RWPE1 (cell line): Measurements from ENCODE around the gene SLC27A4.

ENCODE experiments used
- CTCF ChIA-PET: fragments of 350-600 bp; sonication (Branson Sonifier 250); formaldehyde crosslinking; extraction: SDS; loops from one replicate; lab custom pipeline; 2021; lab: Yijun Ruan, JAX
- POLR2A ChIA-PET: fragments of 400-600 bp; formaldehyde crosslinking; extraction: SDS; loops from one replicate; lab custom pipeline; 2020; ENCODE audit warnings: antibody characterized with exemption; ENCODE audit not compliant: low non-redundant PET; lab: Yijun Ruan, JAX
- DNase-seq: peaks from one replicate; pipeline ENCODE4 v3.0.0; 2012; ENCODE audit warnings: low spot score
- H3K27ac ChIP-seq: fragments of 450-650 bp; 2 replicates; pipeline ENCODE4 v1.5.1; 2017
- TF ChIP-seq, protein P1 (sequence below): fragments of 450-650 bp; conservative IDR thresholded peaks from 2 replicates; pipeline ENCODE4 v1.5.1; 2017; ENCODE audit warnings: low read depth, mild to moderate bottlenecking

Gene SLC27A4

DNA sequence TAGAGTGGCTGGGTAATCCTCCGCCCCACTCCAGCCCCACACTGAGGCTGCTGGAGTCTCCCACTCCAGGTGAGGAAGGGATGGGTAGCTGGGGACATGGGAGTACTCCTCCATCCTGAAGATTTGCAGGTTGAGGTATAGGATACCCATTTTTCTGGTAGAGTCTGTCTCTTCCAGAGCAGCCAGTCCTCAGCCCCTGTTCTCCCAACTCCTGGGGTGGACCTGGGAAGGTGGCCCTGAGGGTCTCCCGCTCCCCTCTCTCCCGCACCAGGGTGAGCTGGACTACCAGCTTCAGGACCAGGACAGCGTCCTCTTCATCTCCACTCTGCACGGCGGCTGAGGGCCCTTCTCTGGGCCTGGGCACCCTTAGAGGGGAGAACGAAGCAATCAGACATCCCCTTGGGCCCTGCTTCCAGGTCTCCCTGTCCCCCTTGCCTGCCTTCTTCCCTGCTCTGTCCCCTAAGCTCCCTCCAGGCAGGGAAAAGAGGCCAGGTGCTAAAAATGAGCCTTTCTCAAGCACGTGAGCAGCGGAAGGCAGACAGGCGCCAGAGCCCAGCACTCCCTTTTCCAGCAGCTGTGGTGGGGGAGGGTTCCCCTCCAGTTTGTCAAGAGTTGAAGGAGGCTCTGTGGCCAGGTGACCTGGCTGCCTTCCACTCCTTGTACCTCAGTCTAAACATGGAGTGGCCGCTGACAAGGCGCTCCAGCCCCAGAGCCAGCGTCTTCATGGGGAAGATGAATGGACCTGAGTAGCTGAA lies 49.2 kb downstream of the SLC27A4 start:
- ChIA-PET POLR2A (interaction anchor here (1.1 kb wide), 1 partner anchor 25 kb away, joined by 3 read pairs; no protein-coding TSS in a partner anchor), CTCF (interaction anchor here (0.6 to 1.4 kb wide), 2 partner anchors 30 to 49 kb away, joined by 3 to 4 read pairs; no protein-coding TSS in a partner anchor)
- TF ChIP-seq, protein P1, sequence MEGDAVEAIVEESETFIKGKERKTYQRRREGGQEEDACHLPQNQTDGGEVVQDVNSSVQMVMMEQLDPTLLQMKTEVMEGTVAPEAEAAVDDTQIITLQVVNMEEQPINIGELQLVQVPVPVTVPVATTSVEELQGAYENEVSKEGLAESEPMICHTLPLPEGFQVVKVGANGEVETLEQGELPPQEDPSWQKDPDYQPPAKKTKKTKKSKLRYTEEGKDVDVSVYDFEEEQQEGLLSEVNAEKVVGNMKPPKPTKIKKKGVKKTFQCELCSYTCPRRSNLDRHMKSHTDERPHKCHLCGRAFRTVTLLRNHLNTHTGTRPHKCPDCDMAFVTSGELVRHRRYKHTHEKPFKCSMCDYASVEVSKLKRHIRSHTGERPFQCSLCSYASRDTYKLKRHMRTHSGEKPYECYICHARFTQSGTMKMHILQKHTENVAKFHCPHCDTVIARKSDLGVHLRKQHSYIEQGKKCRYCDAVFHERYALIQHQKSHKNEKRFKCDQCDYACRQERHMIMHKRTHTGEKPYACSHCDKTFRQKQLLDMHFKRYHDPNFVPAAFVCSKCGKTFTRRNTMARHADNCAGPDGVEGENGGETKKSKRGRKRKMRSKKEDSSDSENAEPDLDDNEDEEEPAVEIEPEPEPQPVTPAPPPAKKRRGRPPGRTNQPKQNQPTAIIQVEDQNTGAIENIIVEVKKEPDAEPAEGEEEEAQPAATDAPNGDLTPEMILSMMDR: no peak
- no peak for DNase-seq
- peak overlapping the region; percentile 3; the same call in 1 of the 2 replicates for H3K27ac ChIP-seq

GRCh38 chr9:128390150-128390812 lies 50.0 kb downstream of the SLC27A4 start:
- TF ChIP-seq, protein P1: no peak
- CTCF ChIA-PET: no interaction called here
- POLR2A ChIA-PET: no interaction called here
- peak overlapping the region; percentile 9 for H3K27ac ChIP-seq
- no peak for DNase-seq

DNA sequence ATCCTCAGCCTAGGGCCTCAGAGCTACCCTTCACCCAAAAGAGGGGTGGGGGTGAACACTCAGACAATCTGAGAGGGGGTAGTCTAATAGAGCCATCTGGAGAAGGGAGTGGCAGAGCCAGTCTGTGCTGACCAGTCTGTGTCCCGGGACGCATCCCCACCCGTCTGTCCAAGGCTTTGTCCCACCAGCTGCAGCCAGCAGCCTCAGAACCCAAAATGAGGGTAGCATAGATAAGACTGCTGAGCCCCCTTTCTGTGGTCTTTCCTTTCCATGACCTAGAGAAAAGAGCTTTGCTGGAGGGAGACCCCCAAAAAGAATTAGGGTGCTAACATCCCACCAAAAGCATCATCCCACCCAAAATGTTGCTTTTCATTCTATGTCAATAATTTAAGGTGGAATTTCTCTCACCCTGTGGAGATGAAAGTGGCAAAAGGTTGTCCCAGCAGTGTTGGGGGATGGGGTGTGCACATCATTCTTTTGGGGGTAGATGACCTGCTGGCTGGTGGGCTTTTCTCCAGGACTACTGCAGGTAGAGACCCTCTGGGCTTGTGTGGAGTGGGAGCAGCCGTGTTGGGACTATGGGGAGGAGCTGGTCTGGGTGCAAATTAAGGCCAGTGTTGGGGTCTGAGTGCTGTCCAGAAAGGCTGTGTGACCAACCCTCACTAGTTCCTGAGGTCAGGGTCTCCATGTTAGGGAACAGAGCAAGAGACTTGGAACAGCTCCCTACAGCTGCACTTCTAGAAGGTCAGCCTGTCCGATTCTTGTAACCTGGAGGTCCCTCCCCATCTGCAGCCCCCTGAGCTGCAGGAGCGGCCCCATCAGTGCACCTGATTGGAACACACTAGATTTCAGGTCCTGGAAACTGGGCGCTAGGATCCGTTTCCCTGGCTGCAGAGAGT lies 50.7 kb downstream of the SLC27A4 start:
- ChIA-PET POLR2A (no interaction called here), CTCF (no interaction called here)
- DNase-seq: no peak
- TF ChIP-seq, protein P1: no peak
- peak overlapping the region; percentile 9 for H3K27ac ChIP-seq

- CTCF ChIA-PET: no interaction called here
- DNase-seq: no peak
- POLR2A ChIA-PET: no interaction called here
- TF ChIP-seq, protein P1: no peak
- H3K27ac ChIP-seq: peak overlapping the region; percentile 9
Observed at GRCh38 chr9:128391956-128392301, 51.6 kb downstream of the SLC27A4 start.

GRCh38 chr9:128392302-128393144 lies 52.2 kb downstream of the SLC27A4 start:
- TF ChIP-seq, protein P1: no peak
- no peak for DNase-seq
- CTCF ChIA-PET: interaction anchor here (1.3 kb wide), 1 partner anchor 30 kb away, joined by 5 read pairs; no protein-coding TSS in a partner anchor

More at GRCh38 chr9:128392302-128393144, 52.2 kb downstream of the SLC27A4 start:
- POLR2A ChIA-PET: no interaction called here
- no peak overlapping the region for H3K27ac ChIP-seq
